Activated CD4-positive, alpha-beta T cell treated with anti-CD3 and anti-CD28 coated beads for 4 hours (primary cell): ENCODE data around the gene ARFGEF2.
"Not testable (repeated sequence)": the region's sequence is repeated elsewhere in the genome, so short reads cannot be mapped to it uniquely, and the experiment has no call there.

Experiments used
- DNase-seq, 2 donors: peaks; one replicate each; pipeline ENCODE4 v3.0.0-alpha.2; 2020

The ARFGEF2 gene

DNA sequence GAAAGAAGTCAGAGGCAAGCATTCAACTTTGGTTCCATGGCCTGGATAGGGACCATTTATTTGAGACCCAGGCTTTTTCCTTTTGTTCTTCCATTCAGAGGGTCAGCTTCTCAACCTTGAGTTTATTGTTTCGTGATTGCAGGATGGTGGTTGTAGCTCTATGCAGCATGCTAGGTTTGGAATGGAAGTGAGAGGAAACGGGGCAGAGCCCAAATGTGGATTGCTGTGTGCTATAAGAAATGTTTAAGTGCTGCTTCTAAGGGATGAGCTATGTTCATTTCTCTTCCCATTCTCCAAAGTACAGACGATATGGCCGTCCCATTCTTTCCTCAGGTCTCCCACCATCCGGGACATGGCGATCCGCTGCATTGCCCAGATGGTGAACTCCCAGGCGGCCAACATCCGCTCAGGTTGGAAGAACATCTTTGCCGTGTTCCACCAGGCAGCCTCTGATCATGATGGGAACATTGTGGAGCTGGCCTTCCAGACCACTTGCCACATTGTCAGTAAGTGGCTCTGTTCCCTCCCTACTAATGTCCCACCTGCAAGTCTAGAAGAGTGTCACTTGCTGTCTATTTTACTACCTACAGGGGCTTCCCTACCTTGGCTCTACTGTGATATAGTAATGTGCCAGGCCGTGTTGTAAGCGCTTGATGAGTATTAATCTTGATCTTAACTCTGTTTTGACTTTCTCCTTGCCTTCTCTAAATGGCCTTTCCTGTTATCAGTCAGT lies 88.6 kb downstream of the ARFGEF2 start:
- DNase-seq = no peak

DNA sequence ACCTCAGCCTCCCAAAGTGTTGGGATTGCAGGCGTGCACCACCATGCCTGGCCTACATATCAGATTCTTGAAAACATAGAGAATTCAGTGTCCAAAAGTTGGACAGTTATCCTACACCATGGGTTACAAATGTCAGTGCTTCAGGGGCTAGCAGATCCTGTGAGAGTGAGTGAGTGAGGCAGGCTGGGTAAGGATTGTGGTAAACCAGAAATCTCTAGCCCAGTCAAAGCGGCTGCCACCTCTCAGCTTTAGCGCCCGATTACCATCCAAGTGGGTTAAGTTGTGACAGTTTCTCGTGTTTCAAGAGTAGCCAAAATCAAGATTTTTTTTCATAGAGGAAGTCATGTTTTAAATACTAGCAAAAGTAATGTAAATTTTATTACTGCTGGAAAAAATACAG lies 102.7 kb downstream of the ARFGEF2 start:
- no peak for DNase-seq

DNA sequence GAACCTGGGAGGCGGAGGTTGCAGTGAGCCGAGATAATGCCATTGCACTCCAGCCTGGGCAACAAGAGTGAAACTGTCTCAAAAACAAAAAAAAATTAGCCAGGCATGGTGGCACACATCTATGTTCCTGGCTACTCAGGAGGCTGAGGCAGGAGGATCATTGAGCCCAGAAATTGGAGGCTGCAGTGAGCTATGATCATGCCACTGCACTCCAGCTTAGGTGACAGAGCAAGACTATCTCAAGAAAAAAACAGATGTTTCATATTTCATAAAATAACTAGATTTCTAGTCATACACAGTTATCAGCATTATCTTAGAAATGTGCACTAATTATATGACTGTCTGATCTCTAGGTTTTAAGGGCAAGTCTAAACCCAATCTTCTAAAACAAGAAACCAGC lies 106.7 kb downstream of the ARFGEF2 start:
- not testable (repeated sequence) for DNase-seq

DNA sequence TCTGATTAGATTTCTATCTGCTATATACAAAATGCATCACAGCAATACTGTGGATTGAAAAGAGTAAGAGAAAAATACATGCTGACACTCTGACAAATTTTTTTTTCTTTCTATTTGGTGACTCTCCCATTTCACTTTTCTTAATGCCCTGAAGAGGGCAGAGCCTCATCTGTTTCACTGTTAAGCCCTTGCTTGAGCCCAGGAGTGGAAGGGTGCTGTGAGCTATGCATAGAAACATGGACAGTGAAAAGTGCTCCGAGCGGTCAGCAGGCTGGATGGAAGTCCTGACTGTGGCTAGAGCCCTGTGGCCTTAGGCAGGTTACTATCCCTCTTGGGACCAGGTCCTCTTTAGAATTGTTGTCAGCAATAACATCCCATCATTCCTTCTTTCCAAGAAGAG lies 107.2 kb downstream of the ARFGEF2 start:
- DNase-seq = no peak

DNA sequence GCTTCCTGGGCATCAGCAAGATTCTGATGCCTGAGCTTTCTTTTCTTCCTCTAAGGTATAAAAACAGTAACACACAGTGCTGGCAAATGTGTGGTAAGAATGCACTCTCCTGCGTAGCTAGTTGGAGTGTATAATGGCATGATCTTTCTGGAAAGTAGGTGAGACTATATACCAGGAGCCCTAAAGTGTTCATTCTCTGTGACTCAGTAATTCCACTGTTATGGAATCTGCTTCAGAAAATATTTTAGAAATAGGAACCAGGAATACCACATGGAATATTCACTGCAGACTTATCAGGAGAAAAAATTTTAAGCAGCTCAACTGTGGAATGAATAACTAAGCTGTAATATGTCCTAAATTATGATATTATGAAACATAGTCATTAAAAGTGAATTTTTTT lies 107.7 kb downstream of the ARFGEF2 start:
- no peak for DNase-seq

DNA sequence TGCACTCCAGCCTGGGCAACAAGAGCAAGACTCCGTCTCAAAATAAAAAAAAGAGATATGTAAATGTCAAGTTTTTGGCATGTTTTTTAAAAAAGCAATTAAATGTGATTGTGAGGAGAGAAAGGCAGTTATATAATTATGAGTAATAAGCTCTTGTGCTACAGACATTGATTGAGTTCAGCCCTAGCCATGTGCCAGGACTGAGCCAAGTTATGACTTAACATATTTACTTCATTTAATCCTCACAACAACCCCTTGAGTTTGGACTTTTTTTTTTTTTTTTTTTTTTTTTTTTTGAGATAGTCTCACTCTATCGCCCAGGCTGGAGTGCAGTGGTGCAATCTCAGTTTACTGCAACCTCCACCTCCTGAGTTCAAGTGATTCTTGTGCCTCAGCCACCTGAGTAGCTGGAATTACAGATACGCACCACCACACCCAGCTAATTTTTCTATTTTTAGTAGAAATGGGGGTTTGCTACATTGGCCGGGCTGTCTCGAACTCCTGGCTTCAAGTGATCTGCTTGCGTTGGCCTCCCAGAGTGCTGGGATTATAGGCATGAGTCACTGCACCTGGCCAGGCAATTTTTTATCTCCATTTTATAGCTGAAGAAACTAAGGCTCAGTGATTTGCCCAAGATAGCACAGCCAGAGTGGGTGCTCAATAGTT lies 109.6 kb downstream of the ARFGEF2 start:
- no peak for DNase-seq

DNA sequence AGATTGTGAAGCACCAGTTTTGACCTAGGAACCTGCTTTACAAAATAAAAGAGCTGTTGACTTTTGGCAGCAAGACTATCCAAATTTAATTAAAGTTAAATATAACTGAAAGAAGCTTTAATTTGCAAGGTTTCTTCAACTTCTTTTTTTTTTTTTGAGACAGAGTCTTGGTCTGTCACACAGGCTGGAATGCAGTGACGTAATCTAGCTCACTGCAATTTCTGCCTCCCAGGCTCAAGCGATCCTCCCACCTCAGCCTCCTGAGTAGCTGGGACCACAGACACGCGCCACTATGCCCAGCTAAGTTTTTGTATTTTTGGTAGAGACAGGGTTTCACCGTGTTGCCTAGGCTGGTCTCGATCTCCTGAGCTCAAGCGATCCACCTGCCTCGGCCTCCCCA lies 110.9 kb downstream of the ARFGEF2 start:
- DNase-seq = no peak

DNA sequence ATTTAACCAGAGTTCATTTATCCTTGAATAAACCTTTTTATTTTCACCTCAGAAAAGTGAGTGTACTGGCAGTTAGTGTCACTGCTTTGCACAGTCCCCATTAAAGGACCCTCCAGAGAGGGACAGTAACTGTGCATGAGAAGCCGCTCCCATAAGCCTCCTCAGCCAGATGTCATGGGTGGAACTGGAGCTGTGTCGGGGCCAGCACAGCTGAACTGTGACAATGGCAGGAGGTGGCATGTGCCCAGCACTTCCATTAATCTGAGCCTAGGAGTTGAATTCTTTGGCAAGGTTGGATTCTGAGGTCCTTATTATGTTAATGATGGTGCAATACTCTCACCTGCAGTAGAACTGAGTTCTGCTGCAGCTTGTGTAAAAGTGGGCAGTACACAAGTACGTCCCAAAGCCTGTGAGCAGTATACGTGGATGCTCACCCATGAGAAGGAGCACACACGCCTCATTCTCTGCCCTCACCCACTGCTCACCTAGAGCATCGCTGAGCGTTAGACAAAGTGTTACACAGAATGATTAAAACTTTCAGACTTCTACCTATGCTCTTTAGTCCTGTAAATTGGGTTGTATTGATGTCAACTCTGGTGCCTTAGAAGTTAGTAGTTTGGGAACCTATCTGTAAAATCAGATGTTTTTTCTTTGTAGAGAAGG lies 112.7 kb downstream of the ARFGEF2 start:
- DNase-seq = no peak

DNA sequence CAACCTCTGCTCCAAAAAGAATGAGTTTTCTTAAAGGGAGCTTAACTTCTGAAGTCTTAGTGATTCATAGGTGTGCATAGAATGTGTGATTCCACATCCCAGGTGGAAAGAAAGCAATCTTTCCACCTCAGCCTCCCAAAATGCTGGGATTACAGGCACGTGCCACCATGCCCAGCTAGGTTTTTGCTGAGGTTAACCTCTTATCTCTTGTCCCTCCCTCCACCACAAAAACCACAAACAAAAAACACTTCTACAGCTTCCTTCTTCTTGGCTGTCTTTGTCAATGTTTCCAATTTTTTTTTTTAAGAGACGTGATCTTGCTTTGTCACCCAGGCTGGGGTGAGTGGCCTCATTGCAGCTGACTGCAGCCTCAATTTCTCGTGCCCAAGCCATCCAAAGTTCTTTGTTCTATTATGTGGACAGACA lies 116.5 kb downstream of the ARFGEF2 start:
- peak; percentile 12 to 14 for DNase-seq

DNA sequence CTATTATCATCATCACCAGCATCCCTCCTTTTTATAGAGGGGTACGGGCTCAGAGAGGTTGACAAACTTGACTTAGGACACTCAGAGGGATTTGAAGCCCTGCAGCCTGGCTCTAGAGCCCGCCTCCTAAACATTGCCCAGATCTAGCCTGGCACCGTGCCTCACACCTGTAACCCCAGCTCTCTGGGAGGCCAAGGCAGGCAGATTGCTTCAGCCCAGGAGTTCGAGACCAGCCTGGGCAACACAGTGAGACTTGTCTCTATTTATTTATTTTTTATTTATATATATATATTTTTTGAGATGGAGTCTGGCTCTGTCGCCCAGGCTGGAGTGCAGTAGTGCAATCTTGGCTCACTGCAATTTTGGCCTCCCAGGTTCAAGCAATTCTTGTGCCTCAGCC lies 118.3 kb downstream of the ARFGEF2 start:
- DNase-seq = no peak

DNA sequence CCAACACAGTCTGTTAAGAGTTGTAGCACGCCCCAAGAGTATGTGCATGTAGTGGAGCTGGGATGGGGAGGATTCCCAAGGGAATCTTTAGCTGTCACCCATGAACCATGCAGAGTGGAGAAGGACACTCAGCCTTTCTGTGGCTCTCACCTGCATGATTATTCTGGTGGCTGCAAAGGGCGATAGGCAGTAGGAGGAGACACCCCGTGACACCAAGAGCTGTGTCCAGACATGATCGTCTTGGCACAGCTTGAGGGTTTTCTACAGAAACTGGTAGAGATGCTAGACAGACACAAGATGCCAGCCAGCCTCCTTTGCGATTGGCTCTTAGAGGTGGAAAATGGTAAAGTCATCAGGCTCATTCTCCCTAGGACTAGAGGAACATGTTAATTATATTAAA lies 121.5 kb downstream of the ARFGEF2 start:
- DNase-seq = no peak

DNA sequence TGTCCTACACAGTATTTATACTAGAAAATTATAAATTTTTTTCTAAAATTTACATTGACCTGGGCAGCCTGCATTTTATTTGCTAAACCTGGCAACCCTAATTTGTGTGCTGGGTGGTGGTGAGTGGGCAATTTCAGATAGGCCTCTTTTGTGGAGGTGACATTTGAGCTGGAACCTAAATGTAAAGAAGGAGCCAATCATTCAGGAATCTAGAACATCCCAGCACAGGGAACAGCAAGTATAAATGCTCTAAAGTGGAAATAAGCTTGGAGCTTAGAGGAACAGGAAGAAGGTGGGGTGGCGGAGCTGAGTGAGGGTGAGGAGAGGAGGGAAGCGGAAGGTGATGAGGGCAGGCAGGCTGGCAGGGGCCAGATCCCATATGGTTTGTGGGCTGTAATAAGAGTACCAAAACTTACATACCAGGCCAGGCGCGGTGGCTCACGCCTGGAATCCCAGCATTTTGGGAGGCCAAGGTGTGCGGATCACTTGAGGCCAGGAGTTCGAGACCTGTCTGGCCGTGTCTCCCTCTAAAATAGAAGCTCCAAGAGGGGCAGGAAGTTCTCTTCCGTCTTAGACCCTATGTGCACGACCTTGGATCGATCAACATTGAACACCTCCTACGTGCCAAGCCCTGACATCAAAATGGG lies 124.1 kb downstream of the ARFGEF2 start:
- DNase-seq = peak in 1 of 2 donors; percentile 11

DNA sequence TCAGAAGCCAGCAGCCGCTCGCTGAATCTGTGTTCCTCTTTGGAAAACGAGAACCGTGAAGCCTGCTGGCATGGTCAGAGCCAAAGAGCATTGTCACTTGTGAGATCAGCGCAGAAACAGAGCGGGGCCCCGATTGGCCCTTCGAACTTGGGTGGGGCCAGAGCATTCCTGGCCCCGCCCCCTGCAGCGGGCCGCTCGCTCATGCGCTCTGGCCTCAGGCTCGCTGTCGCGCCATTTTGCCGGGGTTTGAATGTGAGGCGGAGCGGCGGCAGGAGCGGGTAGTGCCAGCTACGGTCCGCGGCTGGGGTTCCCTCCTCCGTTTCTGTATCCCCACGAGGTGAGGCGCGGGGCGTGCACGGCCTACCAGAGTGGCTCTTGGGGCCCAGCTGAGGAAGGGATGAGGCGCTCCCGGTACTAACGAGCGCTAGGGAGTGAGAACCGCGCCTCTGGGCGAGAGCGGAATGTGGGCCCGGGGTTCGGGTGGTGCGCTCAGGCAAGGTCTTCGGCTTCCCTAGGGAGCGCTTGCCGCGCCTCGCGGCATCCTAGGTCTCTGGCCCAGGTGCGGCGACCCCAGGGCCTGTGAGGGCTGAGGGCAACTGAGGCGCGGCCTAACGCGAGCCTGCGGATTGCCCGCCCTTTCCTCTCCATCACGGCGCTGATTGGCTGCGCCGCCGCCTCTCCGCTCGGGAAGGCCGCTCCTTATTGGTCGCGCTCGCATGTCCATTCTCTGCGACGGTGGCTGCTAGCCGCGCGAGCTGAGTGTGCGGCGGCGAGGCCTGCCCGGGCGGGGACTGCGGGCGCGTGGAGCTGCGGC lies 124.8 kb downstream of the ARFGEF2 start, which contains the start of gene CSE1L:
TSS of gene CSE1L (plus strand) at position 226 of the 814 bp plus-strand sequence. CDS start 12,152 bp downstream, outside the sequence.
- peak; percentile 91 to 93 for DNase-seq

DNA sequence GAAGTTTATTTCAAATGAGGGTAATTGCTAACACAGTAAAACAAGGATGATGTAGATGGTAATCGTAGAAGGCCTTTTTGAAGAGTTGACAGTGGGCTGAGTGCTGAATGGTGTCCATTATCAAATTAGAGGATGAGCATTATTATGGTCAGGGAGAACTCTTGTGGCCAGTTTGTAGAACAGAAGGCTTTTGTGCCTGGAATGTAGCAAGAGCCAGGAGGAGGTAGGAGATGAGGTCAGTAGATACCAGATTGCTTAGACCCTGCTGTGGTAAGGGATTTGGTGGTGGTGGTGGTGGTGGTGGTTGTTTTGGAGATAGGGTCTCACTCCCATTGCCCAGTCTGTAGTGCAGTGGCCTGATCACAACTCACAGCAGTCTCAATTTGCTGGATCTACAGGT lies 130.8 kb downstream of the ARFGEF2 start:
- DNase-seq = no peak

DNA sequence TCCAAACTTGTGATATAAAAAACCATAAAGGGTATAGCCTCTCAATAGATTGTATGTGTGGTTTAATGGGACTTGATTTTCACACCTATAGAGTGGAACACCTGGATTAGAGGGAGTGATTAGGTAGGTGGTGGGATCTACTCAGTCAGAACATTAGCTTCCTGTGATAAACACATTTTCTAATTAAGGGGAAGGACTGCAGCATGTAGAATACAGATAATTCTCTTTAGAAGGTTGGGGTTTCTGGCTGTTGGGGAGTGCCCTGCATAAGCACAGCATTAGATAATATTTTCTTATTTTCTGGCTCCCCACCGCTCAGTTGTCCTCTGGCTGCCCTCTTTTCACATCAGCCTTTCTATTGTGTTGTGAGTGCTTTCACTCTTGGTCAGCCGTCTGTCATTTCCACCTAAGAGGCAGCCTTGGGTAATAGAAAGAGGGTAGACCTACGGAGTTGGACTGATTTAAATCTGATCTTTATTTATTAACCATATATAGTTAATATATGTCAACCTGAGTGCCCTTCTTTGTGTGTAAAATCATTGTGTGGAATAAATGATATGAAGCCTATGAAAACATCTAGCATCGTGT lies 132.6 kb downstream of the ARFGEF2 start:
- no peak for DNase-seq

DNA sequence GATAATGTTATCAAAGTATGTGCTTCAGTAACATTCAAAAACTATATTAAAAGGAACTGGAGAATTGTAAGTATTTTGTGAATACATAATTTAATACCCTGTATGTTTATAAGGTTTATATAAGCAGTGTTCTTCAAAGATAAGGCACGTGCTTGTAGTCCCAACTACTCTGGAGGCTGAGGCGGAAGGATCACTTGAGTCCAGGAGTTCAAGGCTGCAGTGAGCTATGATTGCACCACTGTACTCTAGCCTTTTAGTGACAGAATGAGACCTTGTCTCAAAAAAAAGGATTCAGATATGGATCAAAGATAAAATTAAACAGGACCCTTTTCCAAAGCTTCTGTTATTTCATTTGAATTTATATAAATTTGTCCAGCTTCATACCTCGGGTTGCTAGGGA lies 141.8 kb downstream of the ARFGEF2 start:
- no peak for DNase-seq

DNA sequence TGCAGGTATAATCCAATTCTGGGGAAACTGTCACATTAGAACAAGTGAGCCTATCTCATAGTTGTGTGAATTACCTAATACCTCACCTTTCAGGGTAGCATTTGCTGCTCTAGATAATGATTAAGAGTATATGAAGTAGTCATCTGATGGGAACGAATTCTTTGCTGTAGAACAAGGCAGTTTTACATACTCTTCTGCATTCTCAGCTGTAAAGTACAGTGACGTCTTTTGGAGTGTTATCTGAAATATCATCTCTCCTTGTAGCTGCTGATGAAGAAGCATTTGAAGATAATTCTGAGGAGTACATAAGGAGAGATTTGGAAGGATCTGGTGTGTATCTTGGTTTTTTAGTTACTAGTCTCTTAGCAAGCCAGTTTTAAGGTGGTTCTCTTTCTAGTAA lies 153.0 kb downstream of the ARFGEF2 start:
- no peak for DNase-seq

DNA sequence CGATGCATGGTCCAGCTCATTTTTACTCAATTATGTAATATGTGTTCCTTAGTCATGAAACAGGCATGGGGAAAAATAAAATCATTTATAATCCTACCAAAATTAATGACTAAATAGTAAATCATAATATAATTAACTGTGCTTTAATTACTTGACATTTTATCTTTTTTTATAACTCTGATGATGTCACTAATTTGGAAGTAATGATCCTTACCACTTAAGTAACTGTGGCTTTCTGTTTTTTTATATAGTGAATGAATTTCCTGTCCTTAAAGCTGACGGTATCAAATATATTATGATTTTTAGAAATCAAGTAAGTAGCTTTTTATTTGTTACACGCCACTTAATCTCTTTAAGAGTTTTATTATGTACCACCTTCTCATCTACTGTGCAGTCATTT lies 156.8 kb downstream of the ARFGEF2 start:
- DNase-seq = no peak

DNA sequence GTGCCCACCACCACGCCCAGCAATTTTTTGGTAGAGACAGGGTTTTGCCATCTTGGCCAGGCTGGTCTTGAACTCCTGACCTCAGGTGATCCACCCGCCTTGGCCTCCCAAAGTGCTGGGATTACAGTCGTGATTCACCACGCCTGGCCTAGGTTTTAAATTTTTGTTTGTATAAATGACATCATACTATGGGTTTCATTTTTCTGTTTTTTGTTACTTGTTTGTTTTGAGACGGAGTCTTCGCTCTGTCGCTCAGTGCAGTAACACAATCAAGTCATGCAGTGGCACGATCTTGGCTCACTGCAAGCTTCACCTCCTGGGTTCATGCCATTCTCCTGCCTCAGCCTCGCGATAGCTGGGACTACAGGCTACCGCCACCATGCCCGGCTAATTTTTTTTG lies 160.8 kb downstream of the ARFGEF2 start:
- not testable (repeated sequence) for DNase-seq
